ENCODE data around the gene ABCG5. TPM values are rescaled to one million over a fixed set of nuclear protein-coding genes. Genes with fewer than 3 reads are reported as not detected.

Gene ABCG5
- total RNA-seq, 1 donor = not detected

- no peak for DNase-seq (ENCODE audit: low read depth)
- H3K4me3 ChIP-seq (ENCODE audit: low read depth, low read length) = no peak overlapping the region
Measured at GRCh38 chr2:43798300-43798699, 40.3 kb downstream of the ABCG5 start.

DNA sequence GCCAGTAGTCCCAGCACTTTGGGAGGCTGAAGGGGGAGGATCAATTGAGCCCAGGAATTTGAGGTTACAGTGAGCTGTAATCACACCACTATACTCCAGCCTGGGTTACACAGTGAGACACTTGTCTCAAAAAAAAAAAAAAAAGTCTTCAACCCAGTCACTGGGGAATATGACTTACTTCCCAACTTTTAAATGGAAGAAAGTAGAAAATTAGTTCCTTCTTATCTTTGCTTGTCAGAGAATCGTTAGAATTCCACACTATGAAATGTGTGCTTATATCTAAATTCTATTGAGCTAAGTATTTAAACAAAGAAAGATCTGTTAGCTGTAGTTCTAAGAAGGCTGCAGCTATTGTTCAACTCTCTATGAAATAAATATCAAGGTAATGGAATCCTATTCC is 42.4 kb downstream of the ABCG5 start:
- H3K4me3 ChIP-seq (ENCODE audit: low read depth, low read length) = no peak overlapping the region
- DNase-seq (ENCODE audit: low read depth) = no peak

More at GRCh38 chr2:43798300-43798699, 40.3 kb downstream of the ABCG5 start:
- peak; percentile 13 for TF ChIP-seq CTCF (IDR thresholded peaks at IDR 0.05; ENCODE audit: insufficient read depth, low read length)

DNA sequence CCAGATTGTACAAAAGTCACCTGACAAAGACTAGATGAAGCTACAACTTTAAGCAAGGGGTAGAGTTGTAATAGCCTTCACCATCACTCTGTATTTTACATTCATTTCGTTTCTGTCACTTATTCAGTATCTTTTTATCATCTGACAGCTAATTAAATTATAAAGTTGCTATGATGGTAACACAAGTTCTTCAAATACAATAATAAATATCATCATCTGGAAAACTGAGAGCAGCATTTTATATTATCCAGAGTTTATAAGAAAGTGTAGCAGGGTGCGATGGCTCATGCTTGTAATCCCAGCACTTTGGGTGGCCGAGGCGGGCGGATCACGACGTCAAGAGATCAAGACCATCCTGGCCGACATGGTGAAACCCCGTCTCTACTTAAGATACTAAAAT is 43.7 kb downstream of the ABCG5 start:
- no peak overlapping the region for H3K4me3 ChIP-seq (ENCODE audit: low read depth, low read length)
- no peak for TF ChIP-seq CTCF (IDR thresholded peaks at IDR 0.05; ENCODE audit: insufficient read depth, low read length)
- DNase-seq (ENCODE audit: low read depth) = no peak

More for the DNA sequence above, 42.4 kb downstream of the ABCG5 start:
- TF ChIP-seq CTCF (IDR thresholded peaks at IDR 0.05; ENCODE audit: insufficient read depth, low read length) = no peak

DNA sequence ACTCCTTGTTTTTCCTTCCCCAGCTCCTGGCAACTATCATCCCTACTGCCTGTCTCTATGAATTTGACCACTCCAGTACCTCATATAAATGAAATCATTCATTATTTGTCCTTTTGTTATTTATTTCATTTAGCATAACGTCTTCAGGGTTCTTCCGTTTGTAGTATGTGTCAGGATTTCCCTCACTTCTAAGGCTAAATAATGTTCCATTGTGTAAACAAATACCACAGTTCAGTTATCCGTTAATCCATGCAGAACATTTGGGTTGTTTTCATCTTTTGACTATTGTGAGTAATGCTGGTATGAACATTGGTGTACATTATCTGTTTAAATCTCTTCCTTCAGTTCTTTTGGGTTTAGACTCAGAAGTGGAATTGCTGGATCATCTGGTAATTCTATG is 46.0 kb downstream of the ABCG5 start:
- no peak for DNase-seq (ENCODE audit: low read depth)
- TF ChIP-seq CTCF (IDR thresholded peaks at IDR 0.05; ENCODE audit: insufficient read depth, low read length) = no peak
- H3K4me3 ChIP-seq (ENCODE audit: low read depth, low read length) = no peak overlapping the region

- no peak for TF ChIP-seq CTCF (IDR thresholded peaks at IDR 0.05; ENCODE audit: insufficient read depth, low read length)
- H3K4me3 ChIP-seq (ENCODE audit: low read depth, low read length) = no peak overlapping the region
Measured at GRCh38 chr2:43791035-43791765, 47.4 kb downstream of the ABCG5 start.

GRCh38 chr2:43790147-43790546 is 48.5 kb downstream of the ABCG5 start:
- TF ChIP-seq CTCF (IDR thresholded peaks at IDR 0.05; ENCODE audit: insufficient read depth, low read length) = no peak
- no peak overlapping the region for H3K4me3 ChIP-seq (ENCODE audit: low read depth, low read length)
- DNase-seq (ENCODE audit: low read depth) = no peak

More at GRCh38 chr2:43791035-43791765, 47.4 kb downstream of the ABCG5 start:
- DNase-seq (ENCODE audit: low read depth) = no peak

GRCh38 chr2:43788646-43789045 is 50.0 kb downstream of the ABCG5 start:
- H3K4me3 ChIP-seq (ENCODE audit: low read depth, low read length) = no peak overlapping the region
- DNase-seq (ENCODE audit: low read depth) = no peak
- TF ChIP-seq CTCF (IDR thresholded peaks at IDR 0.05; ENCODE audit: insufficient read depth, low read length) = no peak

Measured in fibroblast of the aortic adventitia (primary cell).